GM12873 (cell line): ENCODE measurements around the gene MMP24OS.

ENCODE experiments used
- CTCF ChIP-seq: IDR thresholded peaks from 2 replicates; pipeline ENCODE4 v1.5.1; 2012; ENCODE audit warnings: low read depth, mild to moderate bottlenecking, moderate library complexity, low read length, control low read depth; ENCODE audit not compliant: insufficient read depth; ENCODE audit errors: missing control alignments

Gene MMP24OS

GRCh38 chr20:35243317-35243716 lies 34.6 kb downstream of the MMP24OS start:
- TF ChIP-seq CTCF = no peak

GRCh38 chr20:35240811-35241293 lies 37.1 kb downstream of the MMP24OS start:
- no peak for TF ChIP-seq CTCF

GRCh38 chr20:35240083-35240810 lies 37.7 kb downstream of the MMP24OS start:
- TF ChIP-seq CTCF = no peak

GRCh38 chr20:35238735-35239134 lies 39.2 kb downstream of the MMP24OS start:
- no peak for TF ChIP-seq CTCF

GRCh38 chr20:35238170-35238569 lies 39.8 kb downstream of the MMP24OS start:
- TF ChIP-seq CTCF = no peak

- TF ChIP-seq CTCF = no peak
These were observed 40.4 kb downstream of the MMP24OS start for GRCh38 chr20:35237486-35237885.

- no peak for TF ChIP-seq CTCF
These were observed 42.0 kb downstream of the MMP24OS start for GRCh38 chr20:35235881-35236280.
